Measurements from ENCODE around the gene C1QTNF3.
"Not testable (repeated sequence)": the region's sequence is repeated elsewhere in the genome, so short reads cannot be mapped to it uniquely, and the experiment has no call there.

Gene C1QTNF3

GRCh38 chr5:34017254-34017653, 25.8 kb downstream of the C1QTNF3 start:
- DNase-seq = no peak

- no peak for DNase-seq
Measured at GRCh38 chr5:34016750-34017149, 26.3 kb downstream of the C1QTNF3 start.

GRCh38 chr5:34016222-34016621, 26.8 kb downstream of the C1QTNF3 start:
- no peak for DNase-seq

GRCh38 chr5:34015120-34015822, 27.7 kb downstream of the C1QTNF3 start:
- DNase-seq = peak; percentile 57

- no peak for DNase-seq
Measured at GRCh38 chr5:34014626-34015025, 28.4 kb downstream of the C1QTNF3 start.

- no peak for DNase-seq
Measured at GRCh38 chr5:34013547-34013946, 29.5 kb downstream of the C1QTNF3 start.

GRCh38 chr5:34012791-34013190, 30.2 kb downstream of the C1QTNF3 start:
- no peak for DNase-seq

- DNase-seq = no peak
Measured at GRCh38 chr5:34011536-34011935, 31.5 kb downstream of the C1QTNF3 start.

GRCh38 chr5:34010146-34010545, 32.9 kb downstream of the C1QTNF3 start:
- DNase-seq = not testable (repeated sequence)

GRCh38 chr5:34009610-34010009, 33.4 kb downstream of the C1QTNF3 start:
- DNase-seq = no peak

- DNase-seq = no peak
Measured at GRCh38 chr5:34008802-34009201, 34.2 kb downstream of the C1QTNF3 start.

GRCh38 chr5:34007621-34008600, 35.1 kb downstream of the C1QTNF3 start, which contains the start of gene AMACR:
TSS of gene AMACR (minus strand) at chr5:34008050. CDS start at chr5:34008019, 31 bp downstream.
- DNase-seq = peak; percentile 92

- DNase-seq = no peak
Measured at GRCh38 chr5:34007201-34007620, 35.8 kb downstream of the C1QTNF3 start.

GRCh38 chr5:34005681-34006080, 37.3 kb downstream of the C1QTNF3 start:
- DNase-seq = no peak

GRCh38 chr5:34005211-34005610, 37.8 kb downstream of the C1QTNF3 start:
- peak; percentile 39 for DNase-seq

- DNase-seq = no peak
Measured at GRCh38 chr5:34003941-34004340, 39.1 kb downstream of the C1QTNF3 start.

GRCh38 chr5:34002629-34003328, 40.2 kb downstream of the C1QTNF3 start:
- DNase-seq = peak; percentile 36

GRCh38 chr5:34001241-34001841, 41.7 kb downstream of the C1QTNF3 start:
- no peak for DNase-seq

- no peak for DNase-seq
Measured at GRCh38 chr5:33999978-34000377, 43.0 kb downstream of the C1QTNF3 start.

- no peak for DNase-seq
Measured at GRCh38 chr5:33997331-33997983, 45.6 kb downstream of the C1QTNF3 start.

- no peak for DNase-seq
Measured at GRCh38 chr5:33995865-33996264, 47.1 kb downstream of the C1QTNF3 start.

GRCh38 chr5:33994845-33995244, 48.2 kb downstream of the C1QTNF3 start:
- DNase-seq = no peak
